Spinal cord (tissue), 10 donors: ENCODE data around the gene DISP2. TPM values are rescaled to one million over a fixed set of nuclear protein-coding genes. Genes with fewer than 3 reads are reported as not detected.

Experiments
- DNase-seq, 6 donors: peaks; one replicate each; pipeline versions ENCODE4 v3.0.0 to v3.0.0-alpha.2; 2013 to 2015; ENCODE audit warnings: low spot score in 6 of 6, low read depth in 4 of 6
- H3K27ac ChIP-seq: one replicate; pipeline ENCODE4 v1.5.1; 2013; ENCODE audit warnings: low read depth, low read length, control low read depth
- H3K27me3 ChIP-seq: one replicate; pipeline ENCODE4 v1.6.1; 2013; ENCODE audit warnings: low read length; ENCODE audit not compliant: control insufficient read depth, insufficient read depth
- H3K36me3 ChIP-seq: one replicate; pipeline ENCODE4 v1.6.1; 2013; ENCODE audit warnings: low read length; ENCODE audit not compliant: control insufficient read depth, insufficient read depth
- H3K4me1 ChIP-seq: one replicate; pipeline ENCODE4 v1.6.1; 2013; ENCODE audit warnings: low read length; ENCODE audit not compliant: control insufficient read depth, insufficient read depth
- H3K4me3 ChIP-seq: one replicate; pipeline ENCODE4 v1.5.1; 2013; ENCODE audit warnings: low read depth, low read length, control low read depth
- H3K9me3 ChIP-seq: one replicate; pipeline ENCODE4 v1.6.1; 2013; ENCODE audit warnings: low read length; ENCODE audit not compliant: control insufficient read depth, insufficient read depth
- WGBS: methylation state at CpG from one replicate; pipeline ENCODE4 v1.1.5; 2013; ENCODE audit warnings: missing lambda C conversion rate; ENCODE audit not compliant: insufficient coverage; 5-methylcytosine and 5-hydroxymethylcytosine counted together
- polyA plus RNA-seq, 2 donors: library from polyadenylated mRNA; unstranded; fragments of 120-200 nt; gene quantifications; one replicate each; pipeline ENCODE4 v1.2.1, GENCODE V29; 2013; ENCODE audit not compliant: insufficient read length in 2 of 2
- total RNA-seq, 2 donors: library from RNA; depleted of rRNA in 1 of 2; stranded (reverse); fragments of 120-200 nt in 1 of 2; fragments of >200 nt in 1 of 2; gene quantifications; one replicate each; pipeline versions ENCODE4 v1.2.3 to v1.2.4, GENCODE V29; 2013 to 2014
- donor health status: healthy.

The DISP2 gene
- total and polyA plus RNA-seq, 4 donors: 7.8 to 43.8 (median 20.9) TPM

DNA sequence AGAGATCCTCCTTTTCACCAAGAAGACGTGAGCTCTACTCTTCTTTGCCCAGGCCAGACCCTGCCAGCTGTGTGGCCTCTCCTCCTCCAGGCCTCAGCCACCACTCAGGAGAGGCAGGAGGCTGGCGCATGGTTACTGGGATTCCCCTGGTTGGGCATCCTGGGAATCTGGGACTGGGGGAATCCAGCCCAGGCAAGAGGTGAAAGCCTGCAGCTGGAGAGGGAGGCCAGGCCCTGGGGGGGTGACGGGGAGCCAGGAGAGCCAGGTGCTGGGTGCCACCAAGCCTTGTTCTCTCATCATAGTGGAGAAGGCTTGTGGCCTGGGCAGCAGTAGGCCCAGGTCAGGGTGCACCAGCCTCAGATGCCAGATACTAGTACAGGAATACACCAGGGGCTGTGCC is 23.5 kb upstream of the DISP2 start:
- peak overlapping the region; percentile 67 for H3K27ac ChIP-seq

DNA sequence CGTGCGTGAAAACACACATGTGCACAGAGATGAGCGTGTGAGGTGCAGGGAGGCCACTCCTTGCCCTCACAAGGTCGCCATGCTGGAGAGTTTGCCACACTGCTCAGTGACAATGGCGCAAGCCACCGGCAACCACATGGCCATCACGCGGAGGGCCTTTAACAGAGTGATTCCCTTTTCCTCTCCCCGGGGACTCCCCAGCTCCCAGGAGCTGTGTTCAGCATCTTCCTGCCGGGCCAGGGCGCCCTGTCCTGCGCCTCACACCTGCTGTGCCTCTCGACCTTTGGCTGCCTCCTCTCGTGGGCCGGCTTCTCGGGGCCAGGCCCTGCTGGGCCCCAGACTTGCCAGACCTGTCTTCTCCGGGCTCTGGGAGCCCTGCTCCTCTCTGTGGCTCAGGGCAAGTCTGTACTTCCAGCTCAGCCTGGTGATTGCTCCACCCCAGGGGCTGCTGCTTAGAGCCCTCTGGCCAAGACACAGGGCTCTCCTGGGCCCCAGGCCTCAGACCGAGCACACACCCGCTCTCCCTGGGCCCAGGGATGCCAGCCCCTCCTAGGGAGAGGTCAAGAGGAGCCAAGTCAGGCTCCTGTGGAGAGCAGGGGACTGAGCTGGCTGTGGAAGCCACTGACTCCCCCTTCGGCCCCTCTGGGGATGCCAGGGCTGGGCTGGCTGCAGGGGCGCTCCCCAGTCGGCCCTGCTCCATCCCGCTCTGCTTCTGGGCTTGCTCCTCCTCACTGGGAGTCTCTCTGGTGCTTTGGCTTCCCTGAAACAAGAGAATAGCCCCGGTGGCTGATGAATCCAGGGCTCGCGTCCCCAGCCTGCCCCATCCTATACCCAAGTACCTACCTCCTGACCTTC is 22.9 kb upstream of the DISP2 start:
- WGBS: 83% methylated on average over 25 of the region's 26 CpGs
- Histone ChIP-seq H3K27ac (peak overlapping the region; percentile 67), H3K36me3 (peaks cover 42% of the 10 kb centered on the region), H3K9me3 (no peaks in the 10 kb centered on the region), H3K27me3 (no peaks in the 10 kb centered on the region), H3K4me1 (peaks cover 69% of the 10 kb centered on the region), H3K4me3 (no peak overlapping the region)
- no peak for DNase-seq

More for the DNA sequence above, 23.5 kb upstream of the DISP2 start:
- 83% methylated on average over 2 of the region's 3 CpGs for WGBS
- DNase-seq: no peak
- H3K4me3 ChIP-seq: no peak overlapping the region
- H3K4me1 ChIP-seq: peaks cover 68% of the 10 kb centered on the region
- H3K27me3 ChIP-seq: no peaks in the 10 kb centered on the region
- no peaks in the 10 kb centered on the region for H3K9me3 ChIP-seq
- H3K36me3 ChIP-seq: peaks cover 42% of the 10 kb centered on the region

DNA sequence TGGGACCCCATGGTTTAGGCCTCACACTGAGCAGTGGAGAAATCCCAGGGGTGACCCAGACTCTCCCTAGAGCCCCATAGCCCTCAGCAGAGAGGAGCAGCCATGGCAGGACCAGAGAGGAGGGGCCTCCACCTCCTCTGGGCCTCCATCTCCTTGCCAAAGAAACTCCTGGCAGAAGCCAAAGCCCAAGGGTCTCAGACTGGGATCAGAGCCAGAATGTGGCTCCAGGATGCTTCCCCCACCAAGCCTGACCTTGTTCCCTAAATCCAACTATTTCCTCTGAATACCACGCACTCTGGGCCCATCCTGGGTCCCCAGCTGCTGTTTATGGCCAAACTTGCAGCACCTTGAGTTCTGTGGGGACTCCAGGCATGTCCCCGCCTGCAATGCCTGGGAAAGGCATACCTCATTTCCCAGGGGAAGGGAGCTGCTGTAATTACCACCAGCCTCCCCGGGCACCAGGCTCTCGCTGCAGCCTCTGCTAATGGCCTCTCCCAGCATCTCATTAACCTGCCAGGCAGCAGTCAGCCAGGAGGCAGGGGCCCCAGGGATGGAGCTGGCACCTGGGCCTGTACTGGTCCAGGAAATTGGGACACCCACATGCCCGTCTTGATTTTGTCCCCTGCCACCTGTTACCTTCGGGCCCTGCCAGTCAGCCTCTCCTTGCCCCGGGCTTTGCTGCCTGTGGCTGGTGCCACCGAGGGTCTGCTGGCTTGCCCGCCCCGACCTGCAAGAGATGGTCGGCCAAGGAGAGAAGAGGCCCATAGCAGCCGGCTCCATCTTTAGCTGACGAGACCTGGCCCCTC is 21.9 kb upstream of the DISP2 start:
- no peak overlapping the region for H3K4me3 ChIP-seq
- H3K4me1 ChIP-seq: peaks cover 76% of the 10 kb centered on the region
- 72% methylated on average over 10 of the region's 13 CpGs for WGBS
- peaks cover 38% of the 10 kb centered on the region for H3K36me3 ChIP-seq
- H3K27me3 ChIP-seq: no peaks in the 10 kb centered on the region
- peak in 1 of 6 donors; percentile 51 for DNase-seq
- H3K9me3 ChIP-seq: no peaks in the 10 kb centered on the region
- no peak overlapping the region for H3K27ac ChIP-seq

DNA sequence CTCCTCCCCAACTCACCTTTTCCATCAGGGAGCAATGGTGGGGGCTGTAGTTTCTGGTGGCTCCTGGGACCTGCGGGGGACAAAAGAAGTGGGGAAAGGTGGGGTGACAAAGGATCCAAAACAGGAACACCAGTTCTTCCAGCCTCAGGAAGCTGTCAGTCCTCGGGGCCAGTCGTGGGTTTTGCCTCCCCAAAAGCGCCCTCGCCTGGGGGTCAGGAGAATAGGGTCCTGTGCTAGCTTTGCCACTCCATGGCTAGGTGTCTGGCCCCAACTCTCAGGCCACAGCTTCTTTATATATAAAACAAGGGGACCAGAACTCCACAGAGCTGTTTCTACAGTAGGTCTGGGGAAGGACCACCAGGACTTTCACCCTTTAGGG is 21.3 kb upstream of the DISP2 start:
- Histone ChIP-seq H3K4me3 (no peak overlapping the region), H3K27me3 (no peaks in the 10 kb centered on the region), H3K9me3 (no peaks in the 10 kb centered on the region), H3K36me3 (peaks cover 37% of the 10 kb centered on the region), H3K27ac (no peak overlapping the region), H3K4me1 (peaks cover 76% of the 10 kb centered on the region)
- WGBS: 26% methylated on average over 3 of the region's 5 CpGs
- DNase-seq: no peak

DNA sequence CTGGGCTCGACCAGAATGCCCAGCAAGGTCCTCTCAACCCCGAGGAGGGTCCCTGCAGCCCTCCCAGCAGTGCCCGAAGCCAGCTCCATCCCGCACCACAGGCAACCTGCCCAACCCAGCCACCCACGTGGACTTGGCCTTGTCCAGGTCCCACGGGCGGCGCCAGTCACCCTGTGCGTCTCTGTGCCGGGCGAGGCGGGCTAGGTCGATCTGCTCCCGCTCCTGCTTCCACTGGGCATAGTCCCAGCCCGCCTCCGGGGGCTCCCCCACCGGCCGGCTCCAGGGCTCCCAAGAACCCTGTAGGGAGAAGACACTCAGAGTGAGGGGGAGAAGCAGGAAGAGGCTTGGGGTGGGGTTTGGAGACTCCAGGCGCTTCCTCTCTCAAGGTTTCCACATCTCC is 20.4 kb upstream of the DISP2 start:
- 62% methylated on average over 11 of the region's 19 CpGs for WGBS
- Histone ChIP-seq H3K9me3 (no peaks in the 10 kb centered on the region), H3K27ac (no peak overlapping the region)

DNA sequence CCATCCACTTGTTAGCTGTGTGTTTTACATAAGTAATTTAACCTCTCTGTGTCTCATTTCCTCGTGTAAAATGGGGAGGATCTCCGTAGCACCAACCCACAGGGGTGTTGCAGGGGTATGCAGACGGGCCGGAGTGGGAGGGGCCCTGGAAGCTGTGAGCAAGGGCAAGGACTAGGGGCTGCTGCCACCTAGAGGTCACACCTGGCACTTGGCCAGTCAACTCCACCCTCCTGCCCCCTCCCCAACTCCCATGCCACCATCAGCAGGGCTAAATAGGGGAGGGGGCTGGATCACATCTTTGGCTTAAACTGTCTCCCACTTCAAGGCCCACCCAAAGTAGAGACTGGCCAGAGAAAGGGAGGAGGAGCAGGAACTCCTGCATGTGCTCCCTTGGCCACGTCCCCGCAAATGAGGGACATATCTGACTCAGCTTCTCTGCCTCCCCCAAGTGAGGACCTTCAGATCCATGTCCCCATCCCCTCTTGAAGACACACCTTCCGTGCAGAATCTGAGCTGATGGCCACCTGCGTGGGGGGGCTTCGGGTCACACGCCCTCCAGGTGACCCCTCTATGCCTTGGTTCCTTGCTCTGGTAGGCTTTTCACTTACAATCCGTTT is 19.9 kb upstream of the DISP2 start:
- Histone ChIP-seq H3K27me3 (no peaks in the 10 kb centered on the region), H3K4me3 (no peak overlapping the region), H3K36me3 (peaks cover 29% of the 10 kb centered on the region), H3K4me1 (peaks cover 80% of the 10 kb centered on the region), H3K27ac (peak overlapping the region; percentile 98), H3K9me3 (no peaks in the 10 kb centered on the region)
- peak in 2 of 6 donors; percentile 78 to 91 for DNase-seq
- WGBS: 51% methylated on average over 6 of the region's 11 CpGs

More for the DNA sequence above, 20.4 kb upstream of the DISP2 start:
- no peaks in the 10 kb centered on the region for H3K27me3 ChIP-seq
- H3K36me3 ChIP-seq: peaks cover 29% of the 10 kb centered on the region
- peaks cover 76% of the 10 kb centered on the region for H3K4me1 ChIP-seq
- H3K4me3 ChIP-seq: no peak overlapping the region
- DNase-seq: no peak

DNA sequence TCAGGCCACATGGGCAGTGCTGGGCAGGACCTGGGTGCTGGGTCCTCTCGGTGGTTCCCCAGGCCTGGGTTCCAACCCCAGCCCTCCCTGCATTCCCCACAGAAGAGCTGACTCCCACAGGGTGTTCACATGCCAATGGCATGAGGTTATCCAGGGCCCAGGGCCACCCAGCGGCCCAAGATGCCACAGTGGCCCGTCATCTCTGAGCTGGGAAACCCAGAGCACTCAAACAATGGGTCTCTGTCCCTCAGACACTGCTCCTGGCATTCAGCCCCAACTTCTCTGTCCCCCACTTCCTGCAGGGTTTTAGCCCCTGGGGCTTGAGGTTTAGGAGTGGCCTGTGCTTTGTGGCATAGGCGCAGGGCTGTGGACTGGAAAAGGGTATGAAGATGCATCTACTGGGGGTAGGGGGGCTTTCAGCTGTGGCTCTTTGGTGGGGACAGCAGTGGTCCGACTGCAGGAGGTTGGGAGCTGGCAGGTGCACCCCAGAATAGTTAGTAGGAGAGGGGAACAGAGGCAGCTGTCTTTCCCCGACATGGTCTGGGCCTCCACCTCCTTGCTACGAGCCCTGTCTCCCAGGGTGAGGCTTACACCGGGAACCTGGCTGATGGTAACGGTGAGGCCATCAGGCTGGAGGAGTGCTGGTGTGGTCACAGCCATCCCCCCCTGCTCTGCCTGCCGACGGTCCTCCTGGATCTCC is 18.9 kb upstream of the DISP2 start:
- peak in 2 of 6 donors; percentile 58 to 66 for DNase-seq
- no peaks in the 10 kb centered on the region for H3K9me3 ChIP-seq
- H3K4me3 ChIP-seq: no peak overlapping the region
- no peaks in the 10 kb centered on the region for H3K27me3 ChIP-seq
- peak overlapping the region; percentile 98 for H3K27ac ChIP-seq
- 52% methylated on average over 11 of the region's 11 CpGs for WGBS
- H3K4me1 ChIP-seq: peaks cover 78% of the 10 kb centered on the region
- H3K36me3 ChIP-seq: peaks cover 25% of the 10 kb centered on the region

DNA sequence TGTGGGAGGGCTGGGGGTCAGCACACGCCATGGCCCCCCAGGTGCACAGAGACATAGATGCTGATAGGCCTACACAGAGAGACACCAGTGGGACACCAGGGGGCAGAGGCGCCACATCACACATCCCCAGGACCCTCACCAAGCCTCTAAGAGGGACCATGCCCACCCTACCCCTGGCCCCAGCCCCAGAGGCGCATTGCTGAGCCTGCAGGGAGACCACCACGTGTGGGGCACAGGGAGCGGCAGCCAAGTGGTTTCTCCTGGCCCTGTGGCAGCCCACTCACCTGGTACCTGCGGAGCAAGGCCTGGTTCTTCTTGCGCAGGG is 18.4 kb upstream of the DISP2 start:
- 83% methylated on average over 7 of the region's 7 CpGs for WGBS
- no peaks in the 10 kb centered on the region for H3K9me3 ChIP-seq
- H3K4me3 ChIP-seq: no peak overlapping the region
- peaks cover 73% of the 10 kb centered on the region for H3K4me1 ChIP-seq
- H3K27me3 ChIP-seq: no peaks in the 10 kb centered on the region
- DNase-seq: peak in 1 of 6 donors; percentile 55
- H3K27ac ChIP-seq: peak overlapping the region; percentile 98
- peaks cover 23% of the 10 kb centered on the region for H3K36me3 ChIP-seq

DNA sequence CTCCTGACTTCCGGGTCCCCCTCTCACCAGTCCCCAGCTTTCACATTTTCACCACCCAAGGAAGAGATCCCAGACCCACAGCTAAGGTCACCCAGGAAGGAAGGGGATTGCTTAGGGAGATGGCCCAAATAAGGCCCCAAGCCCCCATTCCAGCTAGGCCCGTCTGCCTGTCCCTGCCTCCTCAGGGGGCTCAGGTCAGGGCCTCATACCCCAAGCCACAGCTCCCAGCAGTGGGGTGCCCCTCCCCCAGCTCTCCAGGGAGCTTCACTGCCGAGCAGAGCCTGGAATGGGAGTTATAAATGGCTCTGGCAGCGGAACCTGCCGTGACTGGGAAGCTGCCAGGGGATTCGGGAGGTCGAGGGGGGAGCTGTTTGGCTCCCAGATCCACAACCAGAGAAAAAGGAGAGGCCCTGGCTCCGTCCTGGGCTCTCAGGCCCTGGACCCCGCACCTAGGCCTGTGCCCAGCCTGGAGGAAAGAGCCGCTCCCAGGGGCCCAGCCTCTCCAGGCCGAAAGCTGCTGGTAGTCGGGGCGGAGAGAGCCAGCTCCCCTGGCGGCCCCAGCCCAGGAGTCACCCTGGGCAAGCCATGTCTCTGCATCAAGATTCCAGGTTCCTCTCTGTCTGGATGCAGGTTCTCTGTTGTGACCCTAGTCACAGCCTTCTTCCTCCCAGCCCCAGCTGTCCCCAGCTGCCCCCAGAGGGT is 17.8 kb upstream of the DISP2 start:
- no peaks in the 10 kb centered on the region for H3K9me3 ChIP-seq
- peak in 3 of 6 donors; percentile 65 to 92 (median 86) for DNase-seq
- peak overlapping the region; percentile 5 for H3K4me3 ChIP-seq
- peaks cover 73% of the 10 kb centered on the region for H3K4me1 ChIP-seq
- WGBS: 43% methylated on average over 12 of the region's 14 CpGs
- no peaks in the 10 kb centered on the region for H3K27me3 ChIP-seq
- peak overlapping the region; percentile 98 for H3K27ac ChIP-seq
- H3K36me3 ChIP-seq: peaks cover 17% of the 10 kb centered on the region
